Lung (tissue), 12 donors: ENCODE results near the gene PHYKPL. TPM values are rescaled to one million over a fixed set of nuclear protein-coding genes. Genes with fewer than 3 reads are reported as not detected.

Experiments used
- ATAC-seq: fragments of 200-7000 bp; cut with Tn5 transposase; one replicate; pipeline ENCODE4 v1.9.1; 2020; ENCODE audit warnings: moderate number of reproducible peaks; ENCODE audit not compliant: insufficient read depth, low FRiP score
- DNase-seq, 3 donors: peaks; one replicate each; pipeline ENCODE4 v3.0.0-alpha.2; 2013 to 2017
- H3K27ac ChIP-seq, 2 donors: one replicate each; pipeline ENCODE4 v1.5.1; 2013; ENCODE audit warnings: mild to moderate bottlenecking in 2 of 2, moderate library complexity in 2 of 2, control low read depth in 1 of 2, inconsistent platforms in 1 of 2, low read depth in 1 of 2, low read length in 1 of 2
- H3K27me3 ChIP-seq, 3 donors: one replicate each; pipeline ENCODE4 v1.5.1; 2013; ENCODE audit warnings: low read length in 2 of 3; ENCODE audit not compliant: control insufficient read depth in 3 of 3, insufficient read depth in 3 of 3
- H3K36me3 ChIP-seq, 4 donors: one replicate each; pipeline ENCODE4 v1.5.1; 2013; ENCODE audit warnings: low read length in 4 of 4, mild to moderate bottlenecking in 1 of 4, moderate library complexity in 1 of 4; ENCODE audit not compliant: control insufficient read depth in 4 of 4, insufficient read depth in 4 of 4
- H3K4me1 ChIP-seq, 5 donors: one replicate each; pipeline ENCODE4 v1.5.1; 2013; ENCODE audit warnings: low read length in 5 of 5, mild to moderate bottlenecking in 2 of 5, moderate library complexity in 1 of 5; ENCODE audit not compliant: control insufficient read depth in 5 of 5, insufficient read depth in 5 of 5
- H3K4me3 ChIP-seq: one replicate; pipeline ENCODE4 v1.5.1; 2013; ENCODE audit warnings: mild to moderate bottlenecking, control low read depth, moderate library complexity
- H3K9ac ChIP-seq, 2 donors: one replicate each; pipeline ENCODE4 v1.5.1; 2013; ENCODE audit warnings: low read length in 2 of 2, control low read depth in 1 of 2; ENCODE audit not compliant: insufficient read depth in 1 of 2
- H3K9me3 ChIP-seq, 4 donors: one replicate each; pipeline ENCODE4 v1.5.1; 2013; ENCODE audit warnings: low read length in 3 of 4, mild to moderate bottlenecking in 1 of 4, moderate library complexity in 1 of 4; ENCODE audit not compliant: control insufficient read depth in 4 of 4, insufficient read depth in 3 of 4
- WGBS, 2 donors: extraction: QIAGEN DNeasy Blood & Tissue Kit; methylation state at CpG; one replicate each; pipeline ENCODE4 v1.1.7; 2013; 5-methylcytosine and 5-hydroxymethylcytosine counted together
- polyA plus RNA-seq, 2 donors: library from polyadenylated mRNA; stranded (reverse); fragments of 200-250 nt; gene quantifications; one replicate each; pipeline ENCODE4 v1.2.1, GENCODE V29; 2013
- total RNA-seq, 2 donors: library from RNA; depleted of rRNA in 1 of 2; stranded (reverse); fragments of >200 nt in 1 of 2; gene quantifications; one replicate each; pipeline ENCODE4 v1.2.1, GENCODE V29; 2014 to 2021
- TF ChIP-seq, protein P1 (sequence below): IDR thresholded peaks from 2 replicates; pipeline ENCODE4 v1.5.1; 2012; ENCODE audit warnings: mild to moderate bottlenecking; ENCODE audit errors: control extremely low read depth, extremely low read depth
- donor health status: control.
- donor health status: control.
- donor health status: Bipolar disorder and iron deficiency.
- donor health status: healthy.
- donor health status: DM: yes; HTN: yes; CAD: no.

The PHYKPL gene
- total and polyA plus RNA-seq, 4 donors, result 49.7 to 100 (median 75.8) TPM

DNA sequence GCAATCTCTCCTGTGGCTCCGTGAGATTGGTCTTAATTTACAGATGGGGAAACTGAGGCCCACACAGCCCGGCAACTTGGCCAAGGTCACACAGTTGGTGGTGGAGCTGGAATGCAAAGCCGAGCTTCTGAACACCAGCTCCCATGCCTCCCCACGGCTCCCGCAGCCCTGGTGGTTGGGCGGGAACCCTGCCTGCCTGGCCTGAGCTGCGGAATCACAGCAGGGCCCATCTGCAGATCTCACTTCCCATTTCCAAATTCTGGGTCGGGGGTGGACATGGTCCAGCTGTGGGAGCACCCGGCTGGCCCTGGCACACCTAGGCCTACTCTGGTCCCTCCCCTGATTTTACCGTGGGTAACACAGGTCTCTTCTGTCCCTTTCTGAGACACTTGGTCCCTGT is 35.3 kb upstream of the PHYKPL start:
- WGBS, 2 donors, result 87 to 93% methylated on average over 10 of the region's 10 CpGs
- H3K36me3 ChIP-seq, result no peaks in the 10 kb centered on the region
- no peak for ATAC-seq
- no peak overlapping the region for H3K27ac ChIP-seq
- no peaks in the 10 kb centered on the region for H3K9me3 ChIP-seq
- TF ChIP-seq, protein P1, sequence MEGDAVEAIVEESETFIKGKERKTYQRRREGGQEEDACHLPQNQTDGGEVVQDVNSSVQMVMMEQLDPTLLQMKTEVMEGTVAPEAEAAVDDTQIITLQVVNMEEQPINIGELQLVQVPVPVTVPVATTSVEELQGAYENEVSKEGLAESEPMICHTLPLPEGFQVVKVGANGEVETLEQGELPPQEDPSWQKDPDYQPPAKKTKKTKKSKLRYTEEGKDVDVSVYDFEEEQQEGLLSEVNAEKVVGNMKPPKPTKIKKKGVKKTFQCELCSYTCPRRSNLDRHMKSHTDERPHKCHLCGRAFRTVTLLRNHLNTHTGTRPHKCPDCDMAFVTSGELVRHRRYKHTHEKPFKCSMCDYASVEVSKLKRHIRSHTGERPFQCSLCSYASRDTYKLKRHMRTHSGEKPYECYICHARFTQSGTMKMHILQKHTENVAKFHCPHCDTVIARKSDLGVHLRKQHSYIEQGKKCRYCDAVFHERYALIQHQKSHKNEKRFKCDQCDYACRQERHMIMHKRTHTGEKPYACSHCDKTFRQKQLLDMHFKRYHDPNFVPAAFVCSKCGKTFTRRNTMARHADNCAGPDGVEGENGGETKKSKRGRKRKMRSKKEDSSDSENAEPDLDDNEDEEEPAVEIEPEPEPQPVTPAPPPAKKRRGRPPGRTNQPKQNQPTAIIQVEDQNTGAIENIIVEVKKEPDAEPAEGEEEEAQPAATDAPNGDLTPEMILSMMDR, result no peak
- H3K9ac ChIP-seq, result no peak overlapping the region
- H3K27me3 ChIP-seq, result no peaks in the 10 kb centered on the region
- no peak for DNase-seq
- H3K4me1 ChIP-seq, result peaks cover 0 to 5% (median 0%) of the 10 kb centered on the region in 5 donors
- no peak overlapping the region for H3K4me3 ChIP-seq

DNA sequence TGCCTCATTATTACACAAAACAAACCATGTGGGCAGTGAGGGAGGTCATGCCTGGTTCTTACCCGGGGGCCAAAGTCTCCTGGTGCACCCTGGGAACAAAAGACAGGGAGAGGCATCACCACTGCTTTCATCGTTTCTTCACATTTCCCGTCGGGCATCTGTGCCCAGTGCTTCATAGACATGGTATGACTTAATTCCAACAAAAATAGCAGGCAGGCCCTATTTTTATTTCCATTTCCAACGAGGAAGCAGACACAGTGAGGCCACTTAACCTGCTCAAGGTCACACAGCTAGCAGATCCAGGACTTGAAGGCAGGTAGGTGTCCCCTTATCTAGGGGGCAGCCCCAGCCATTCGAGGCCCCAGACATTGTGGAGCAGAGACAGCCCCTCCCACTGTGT is 34.6 kb upstream of the PHYKPL start:
- H3K9me3 ChIP-seq, result no peaks in the 10 kb centered on the region
- no peak overlapping the region for H3K27ac ChIP-seq
- no peak overlapping the region for H3K4me3 ChIP-seq
- TF ChIP-seq, protein P1, result no peak
- WGBS, 2 donors, result 68 to 78% methylated on average over 6 of the region's 6 CpGs
- no peaks in the 10 kb centered on the region for H3K36me3 ChIP-seq
- no peak overlapping the region for H3K9ac ChIP-seq
- no peaks in the 10 kb centered on the region for H3K27me3 ChIP-seq
- no peak for DNase-seq
- ATAC-seq, result no peak
- peaks cover 0 to 5% (median 0%) of the 10 kb centered on the region in 5 donors for H3K4me1 ChIP-seq

DNA sequence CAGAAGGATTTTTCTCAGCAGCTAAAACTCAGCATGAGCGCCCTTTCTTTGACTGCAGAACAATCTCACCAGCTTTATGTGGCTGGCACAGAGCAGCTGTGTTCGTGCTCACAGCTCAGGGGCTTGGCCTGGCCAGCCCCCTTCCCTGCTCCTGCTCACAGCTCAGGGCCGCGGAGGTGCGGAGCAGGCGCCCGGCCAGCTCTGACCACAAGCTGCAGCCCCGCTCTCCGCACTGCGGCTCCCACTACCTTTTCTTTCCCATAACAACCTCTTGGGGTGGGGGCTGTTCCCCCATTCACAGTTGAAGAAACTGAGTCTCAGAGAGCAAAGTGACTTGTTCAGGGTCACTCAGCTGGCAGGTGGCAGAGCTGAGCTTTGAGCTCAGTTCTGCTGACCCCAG is 34.0 kb upstream of the PHYKPL start:
- Histone ChIP-seq H3K4me1 (peaks cover 0 to 5% (median 0%) of the 10 kb centered on the region in 5 donors), H3K36me3 (no peaks in the 10 kb centered on the region), H3K9me3 (no peaks in the 10 kb centered on the region), H3K9ac (no peak overlapping the region), H3K4me3 (no peak overlapping the region), H3K27ac (no peak overlapping the region), H3K27me3 (no peaks in the 10 kb centered on the region)
- DNase-seq (no peak), ATAC-seq (no peak)
- WGBS, 2 donors, result 92 to 93% methylated on average over 10 of the region's 10 CpGs
- TF ChIP-seq, protein P1, result no peak

DNA sequence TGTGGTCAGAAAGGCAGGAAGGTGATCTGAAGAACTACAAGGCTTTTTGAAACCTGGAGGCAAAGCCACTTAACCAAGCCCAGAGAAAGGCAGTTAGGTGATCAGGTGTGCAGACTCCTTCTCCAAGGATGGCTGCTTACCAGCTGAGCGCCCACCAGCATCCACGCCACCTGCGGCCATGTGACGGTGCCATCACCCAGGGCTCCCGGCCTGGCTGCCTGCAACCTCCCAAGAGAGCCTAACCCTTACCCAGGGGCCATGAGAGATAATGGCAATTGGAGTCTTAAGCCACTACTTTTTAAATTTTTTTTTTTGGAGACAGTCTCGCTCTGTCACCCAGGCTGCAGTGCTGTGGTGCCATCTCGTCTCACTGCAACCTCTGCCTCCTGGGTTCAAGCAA is 33.1 kb upstream of the PHYKPL start:
- TF ChIP-seq, protein P1, result no peak
- Histone ChIP-seq H3K9me3 (no peaks in the 10 kb centered on the region), H3K9ac (no peak overlapping the region), H3K4me1 (peaks cover 0 to 2% (median 0%) of the 10 kb centered on the region in 5 donors), H3K27me3 (no peaks in the 10 kb centered on the region), H3K4me3 (no peak overlapping the region), H3K36me3 (no peaks in the 10 kb centered on the region), H3K27ac (no peak overlapping the region)
- no peak for ATAC-seq
- no peak for DNase-seq
- 96 to 97% methylated on average over 7 of the region's 7 CpGs for WGBS, 2 donors
